ENCODE data around the gene CSF1. TPM values are rescaled to one million over a fixed set of nuclear protein-coding genes. Genes with fewer than 3 reads are reported as not detected.

CSF1 gene
- total and polyA plus RNA-seq, 2 of the 13 experiments (the other 11 are each of a cell fraction or from before 2014, with no cell fraction given) = 4.6 to 13.3 TPM

GRCh38 chr1:109882288-109883245 is 28.1 kb upstream of the CSF1 start (continued):
- TF ChIP-seq, protein P1, sequence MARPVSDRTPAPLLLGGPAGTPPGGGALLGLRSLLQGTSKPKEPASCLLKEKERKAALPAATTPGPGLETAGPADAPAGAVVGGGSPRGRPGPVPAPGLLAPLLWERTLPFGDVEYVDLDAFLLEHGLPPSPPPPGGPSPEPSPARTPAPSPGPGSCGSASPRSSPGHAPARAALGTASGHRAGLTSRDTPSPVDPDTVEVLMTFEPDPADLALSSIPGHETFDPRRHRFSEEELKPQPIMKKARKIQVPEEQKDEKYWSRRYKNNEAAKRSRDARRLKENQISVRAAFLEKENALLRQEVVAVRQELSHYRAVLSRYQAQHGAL (CRISPR knock-in tag; IDR thresholded peaks at IDR 0.05; ENCODE audit: not compliant biosample characterization) = no peak
- no peak for TF ChIP-seq HOXA9 (CRISPR knock-in tag; IDR thresholded peaks at IDR 0.05; ENCODE audit: borderline replicate concordance)
- no peak; the same call in 1 of the 2 replicates for TF ChIP-seq ATF7-NPFF (CRISPR knock-in tag; IDR thresholded peaks at IDR 0.05; ENCODE audit: low read depth)
- TF ChIP-seq, protein P2, sequence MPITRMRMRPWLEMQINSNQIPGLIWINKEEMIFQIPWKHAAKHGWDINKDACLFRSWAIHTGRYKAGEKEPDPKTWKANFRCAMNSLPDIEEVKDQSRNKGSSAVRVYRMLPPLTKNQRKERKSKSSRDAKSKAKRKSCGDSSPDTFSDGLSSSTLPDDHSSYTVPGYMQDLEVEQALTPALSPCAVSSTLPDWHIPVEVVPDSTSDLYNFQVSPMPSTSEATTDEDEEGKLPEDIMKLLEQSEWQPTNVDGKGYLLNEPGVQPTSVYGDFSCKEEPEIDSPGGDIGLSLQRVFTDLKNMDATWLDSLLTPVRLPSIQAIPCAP (CRISPR knock-in tag; IDR thresholded peaks at IDR 0.05; ENCODE audit: low read depth) = no peak
- TF ChIP-seq, protein P3, sequence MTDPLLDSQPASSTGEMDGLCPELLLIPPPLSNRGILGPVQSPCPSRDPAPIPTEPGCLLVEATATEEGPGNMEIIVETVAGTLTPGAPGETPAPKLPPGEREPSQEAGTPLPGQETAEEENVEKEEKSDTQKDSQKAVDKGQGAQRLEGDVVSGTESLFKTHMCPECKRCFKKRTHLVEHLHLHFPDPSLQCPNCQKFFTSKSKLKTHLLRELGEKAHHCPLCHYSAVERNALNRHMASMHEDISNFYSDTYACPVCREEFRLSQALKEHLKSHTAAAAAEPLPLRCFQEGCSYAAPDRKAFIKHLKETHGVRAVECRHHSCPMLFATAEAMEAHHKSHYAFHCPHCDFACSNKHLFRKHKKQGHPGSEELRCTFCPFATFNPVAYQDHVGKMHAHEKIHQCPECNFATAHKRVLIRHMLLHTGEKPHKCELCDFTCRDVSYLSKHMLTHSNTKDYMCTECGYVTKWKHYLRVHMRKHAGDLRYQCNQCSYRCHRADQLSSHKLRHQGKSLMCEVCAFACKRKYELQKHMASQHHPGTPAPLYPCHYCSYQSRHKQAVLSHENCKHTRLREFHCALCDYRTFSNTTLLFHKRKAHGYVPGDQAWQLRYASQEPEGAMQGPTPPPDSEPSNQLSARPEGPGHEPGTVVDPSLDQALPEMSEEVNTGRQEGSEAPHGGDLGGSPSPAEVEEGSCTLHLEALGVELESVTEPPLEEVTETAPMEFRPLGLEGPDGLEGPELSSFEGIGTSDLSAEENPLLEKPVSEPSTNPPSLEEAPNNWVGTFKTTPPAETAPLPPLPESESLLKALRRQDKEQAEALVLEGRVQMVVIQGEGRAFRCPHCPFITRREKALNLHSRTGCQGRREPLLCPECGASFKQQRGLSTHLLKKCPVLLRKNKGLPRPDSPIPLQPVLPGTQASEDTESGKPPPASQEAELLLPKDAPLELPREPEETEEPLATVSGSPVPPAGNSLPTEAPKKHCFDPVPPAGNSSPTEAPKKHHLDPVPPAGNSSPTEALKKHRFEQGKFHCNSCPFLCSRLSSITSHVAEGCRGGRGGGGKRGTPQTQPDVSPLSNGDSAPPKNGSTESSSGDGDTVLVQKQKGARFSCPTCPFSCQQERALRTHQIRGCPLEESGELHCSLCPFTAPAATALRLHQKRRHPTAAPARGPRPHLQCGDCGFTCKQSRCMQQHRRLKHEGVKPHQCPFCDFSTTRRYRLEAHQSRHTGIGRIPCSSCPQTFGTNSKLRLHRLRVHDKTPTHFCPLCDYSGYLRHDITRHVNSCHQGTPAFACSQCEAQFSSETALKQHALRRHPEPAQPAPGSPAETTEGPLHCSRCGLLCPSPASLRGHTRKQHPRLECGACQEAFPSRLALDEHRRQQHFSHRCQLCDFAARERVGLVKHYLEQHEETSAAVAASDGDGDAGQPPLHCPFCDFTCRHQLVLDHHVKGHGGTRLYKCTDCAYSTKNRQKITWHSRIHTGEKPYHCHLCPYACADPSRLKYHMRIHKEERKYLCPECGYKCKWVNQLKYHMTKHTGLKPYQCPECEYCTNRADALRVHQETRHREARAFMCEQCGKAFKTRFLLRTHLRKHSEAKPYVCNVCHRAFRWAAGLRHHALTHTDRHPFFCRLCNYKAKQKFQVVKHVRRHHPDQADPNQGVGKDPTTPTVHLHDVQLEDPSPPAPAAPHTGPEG (CRISPR knock-in tag; IDR thresholded peaks at IDR 0.05) = no peak
- no peak for TF ChIP-seq NCOA1 (CRISPR knock-in tag; IDR thresholded peaks at IDR 0.05)
- no peak for TF ChIP-seq FOXM1 (CRISPR knock-in tag; IDR thresholded peaks at IDR 0.05)
- TF ChIP-seq ZBTB34 (CRISPR knock-in tag; IDR thresholded peaks at IDR 0.05) = peak; percentile 65; the same call in 1 of the 2 replicates
- peak; percentile 47 for TF ChIP-seq MED8 (CRISPR knock-in tag; IDR thresholded peaks at IDR 0.05; ENCODE audit: insufficient replicate concordance)
- TF ChIP-seq ZNF124 (CRISPR knock-in tag; IDR thresholded peaks at IDR 0.05) = peak; percentile 27; the same call in 1 of the 2 replicates
- peak; percentile 51; the same call in 1 of the 2 replicates for TF ChIP-seq KDM5B (CRISPR knock-in tag; IDR thresholded peaks at IDR 0.05; ENCODE audit: borderline replicate concordance)
- peak; percentile 46; the same call in 1 of the 2 replicates for TF ChIP-seq AKNA (CRISPR knock-in tag; IDR thresholded peaks at IDR 0.05; ENCODE audit: borderline replicate concordance)

Data from HepG2 (cell line).